Ectodermal cell (in vitro differentiated cells): ENCODE results near the gene CHST9.

ENCODE experiments used
- H3K27ac ChIP-seq: 2 replicates; pipeline ENCODE4 v1.7.0; 2013; ENCODE audit warnings: mild to moderate bottlenecking, low read depth, low read length; ENCODE audit not compliant: insufficient read depth, poor library complexity, severe bottlenecking
- H3K27me3 ChIP-seq: 2 replicates; pipeline ENCODE4 v1.7.0; 2013; ENCODE audit warnings: mild to moderate bottlenecking, low read length; ENCODE audit not compliant: insufficient read depth, control insufficient read depth, poor library complexity, severe bottlenecking
- H3K36me3 ChIP-seq: one replicate; pipeline ENCODE4 v1.7.0; 2013; ENCODE audit warnings: low read length; ENCODE audit not compliant: control insufficient read depth, insufficient read depth
- H3K4me1 ChIP-seq: one replicate; pipeline ENCODE4 v1.7.0; 2013; ENCODE audit warnings: low read length; ENCODE audit not compliant: control insufficient read depth, insufficient read depth
- H3K4me3 ChIP-seq: 2 replicates; pipeline ENCODE4 v1.7.0; 2013; ENCODE audit warnings: low read depth, low read length, control low read depth; ENCODE audit not compliant: insufficient read depth
- H3K9me3 ChIP-seq: 2 replicates; pipeline ENCODE4 v1.7.0; 2013; ENCODE audit warnings: mild to moderate bottlenecking, low read length, moderate library complexity; ENCODE audit not compliant: control insufficient read depth
- WGBS, 2 experiments: methylation state at CpG; one replicate each; pipeline ENCODE4 v1.1.7; 2013; ENCODE audit warnings: missing lambda C conversion rate in 2 of 2; 5-methylcytosine and 5-hydroxymethylcytosine counted together

The CHST9 gene

GRCh38 chr18:27061488-27062095 is 123.5 kb downstream of the CHST9 start:
- no peak overlapping the region for H3K27ac ChIP-seq
- H3K9me3 ChIP-seq: no peaks in the 10 kb centered on the region
- H3K4me3 ChIP-seq: no peak overlapping the region
- H3K27me3 ChIP-seq: no peaks in the 10 kb centered on the region
- WGBS, 2 experiments: 92 to 94% methylated on average over 7 of the region's 7 CpGs
- H3K36me3 ChIP-seq: no peaks in the 10 kb centered on the region
- no peaks in the 10 kb centered on the region for H3K4me1 ChIP-seq

GRCh38 chr18:27057519-27058234 is 127.4 kb downstream of the CHST9 start:
- Histone ChIP-seq H3K36me3 (no peaks in the 10 kb centered on the region), H3K9me3 (no peaks in the 10 kb centered on the region), H3K27ac (peak overlapping the region; percentile 39), H3K27me3 (no peaks in the 10 kb centered on the region), H3K4me1 (no peaks in the 10 kb centered on the region), H3K4me3 (no peak overlapping the region)
- 74 to 76% methylated on average over 10 to 11 of the region's 11 CpGs for WGBS, 2 experiments

DNA sequence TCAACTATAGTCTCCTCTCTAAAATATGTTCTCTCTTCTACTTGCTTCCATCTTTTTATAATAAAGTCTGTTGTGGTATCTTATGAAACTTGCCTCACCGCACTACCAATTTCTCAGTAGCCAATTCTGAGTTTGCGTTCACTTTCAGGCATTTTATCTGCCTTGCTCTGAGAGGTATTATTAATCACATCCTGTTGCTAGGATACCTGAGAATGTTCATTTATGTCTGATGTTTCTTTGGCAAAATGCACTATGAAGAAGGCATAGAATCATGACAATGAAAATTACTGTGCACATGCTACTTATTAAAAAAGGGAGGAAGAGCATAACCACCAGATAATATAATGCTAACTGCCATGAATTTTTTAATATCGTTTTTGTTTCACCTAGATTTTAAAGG is 130.2 kb downstream of the CHST9 start:
- no peaks in the 10 kb centered on the region for H3K4me1 ChIP-seq
- WGBS, 2 experiments: 96 to 100% methylated on average over 3 of the region's 3 CpGs
- H3K9me3 ChIP-seq: no peaks in the 10 kb centered on the region
- H3K27ac ChIP-seq: no peak overlapping the region
- H3K4me3 ChIP-seq: no peak overlapping the region
- H3K27me3 ChIP-seq: no peaks in the 10 kb centered on the region
- H3K36me3 ChIP-seq: no peaks in the 10 kb centered on the region

DNA sequence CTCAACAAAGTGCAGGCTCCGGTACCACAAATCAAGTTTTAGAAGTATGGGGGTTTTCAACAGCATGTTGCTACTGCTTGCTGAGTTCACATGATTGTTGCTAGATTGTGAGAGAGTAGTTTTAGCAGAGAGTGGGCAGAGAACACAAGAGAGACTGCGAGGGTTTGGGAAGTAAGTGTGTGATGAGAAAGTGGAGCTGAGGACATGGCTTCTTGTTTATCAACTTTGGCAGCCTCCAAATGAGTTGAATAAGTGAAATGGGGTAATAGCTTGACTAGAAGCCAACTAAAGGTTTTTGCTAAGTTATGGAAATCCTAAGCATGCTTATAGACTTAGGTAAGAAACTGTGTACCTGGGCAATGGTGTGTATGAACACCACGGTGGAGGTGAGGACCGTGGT is 135.1 kb downstream of the CHST9 start:
- Histone ChIP-seq H3K27ac (no peak overlapping the region), H3K36me3 (no peaks in the 10 kb centered on the region), H3K27me3 (no peaks in the 10 kb centered on the region), H3K9me3 (no peaks in the 10 kb centered on the region), H3K4me3 (no peak overlapping the region), H3K4me1 (no peaks in the 10 kb centered on the region)
- 94 to 97% methylated on average over 4 of the region's 4 CpGs for WGBS, 2 experiments

DNA sequence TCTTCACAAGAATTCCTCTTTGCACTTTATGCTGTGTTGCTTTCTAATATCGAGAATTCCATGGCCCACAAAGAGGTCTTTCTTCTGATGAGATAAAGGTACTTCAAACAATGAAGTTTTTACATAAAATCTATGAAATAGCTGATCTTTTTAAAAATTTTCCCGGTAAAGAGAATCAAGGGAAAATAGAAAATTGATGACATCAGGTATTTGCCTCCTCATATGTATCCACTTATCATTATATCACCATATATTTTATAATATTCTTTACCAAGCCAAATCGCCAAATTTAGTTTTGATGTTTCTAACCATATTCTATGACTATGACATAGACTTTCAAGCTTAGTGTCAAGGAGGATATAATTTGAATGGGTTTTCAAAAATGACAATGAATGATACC is 139.8 kb downstream of the CHST9 start:
- no peaks in the 10 kb centered on the region for H3K4me1 ChIP-seq
- H3K36me3 ChIP-seq: no peaks in the 10 kb centered on the region
- no peak overlapping the region for H3K27ac ChIP-seq
- WGBS, 2 experiments: 91 to 100% methylated on average over 1 to 3 of the region's 3 CpGs
- no peaks in the 10 kb centered on the region for H3K27me3 ChIP-seq
- H3K4me3 ChIP-seq: no peak overlapping the region
- H3K9me3 ChIP-seq: no peaks in the 10 kb centered on the region

DNA sequence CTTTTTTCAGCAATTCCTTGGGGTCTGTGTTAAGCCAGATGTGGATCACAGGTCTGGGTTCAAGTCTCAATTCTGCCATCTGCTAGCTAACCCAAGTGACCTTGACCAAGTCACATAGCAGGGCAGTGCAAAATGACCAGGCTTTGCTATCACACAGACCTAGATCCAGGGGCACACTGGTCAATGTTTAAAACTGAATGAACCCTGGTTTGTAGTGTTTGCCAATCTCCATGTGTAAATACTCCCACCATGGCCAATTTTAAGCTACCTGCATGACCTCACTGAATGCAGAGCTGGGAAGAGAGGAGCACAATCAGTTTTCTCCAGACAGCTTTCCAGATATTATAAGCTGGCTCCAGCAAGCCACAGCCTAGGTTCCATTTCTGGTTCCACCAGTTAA is 142.9 kb downstream of the CHST9 start:
- Histone ChIP-seq H3K36me3 (no peaks in the 10 kb centered on the region), H3K4me3 (no peak overlapping the region), H3K27ac (no peak overlapping the region)

DNA sequence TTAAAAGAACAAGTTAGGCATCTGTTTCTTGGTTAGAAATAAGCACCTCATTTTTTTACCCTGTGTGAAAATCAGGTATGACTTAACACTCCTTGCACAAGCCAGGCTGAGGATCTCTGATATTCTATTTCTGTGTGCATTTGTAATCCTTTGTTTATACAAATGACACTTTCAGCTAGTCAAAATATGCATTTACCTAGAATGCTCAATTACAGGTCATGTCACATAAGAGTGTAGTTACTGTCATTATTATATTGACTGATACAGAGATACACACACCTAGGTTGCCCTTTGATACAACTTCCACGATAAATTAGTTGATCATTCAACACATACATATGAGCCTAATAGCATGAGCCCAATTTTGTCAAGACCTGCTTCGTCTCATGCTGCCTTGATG is 144.3 kb downstream of the CHST9 start:
- WGBS, 2 experiments: 94% methylated on average over 2 of the region's 2 CpGs
- no peaks in the 10 kb centered on the region for H3K4me1 ChIP-seq

More for the DNA sequence above, 142.9 kb downstream of the CHST9 start:
- H3K27me3 ChIP-seq: no peaks in the 10 kb centered on the region
- H3K4me1 ChIP-seq: no peaks in the 10 kb centered on the region
- H3K9me3 ChIP-seq: no peaks in the 10 kb centered on the region

DNA sequence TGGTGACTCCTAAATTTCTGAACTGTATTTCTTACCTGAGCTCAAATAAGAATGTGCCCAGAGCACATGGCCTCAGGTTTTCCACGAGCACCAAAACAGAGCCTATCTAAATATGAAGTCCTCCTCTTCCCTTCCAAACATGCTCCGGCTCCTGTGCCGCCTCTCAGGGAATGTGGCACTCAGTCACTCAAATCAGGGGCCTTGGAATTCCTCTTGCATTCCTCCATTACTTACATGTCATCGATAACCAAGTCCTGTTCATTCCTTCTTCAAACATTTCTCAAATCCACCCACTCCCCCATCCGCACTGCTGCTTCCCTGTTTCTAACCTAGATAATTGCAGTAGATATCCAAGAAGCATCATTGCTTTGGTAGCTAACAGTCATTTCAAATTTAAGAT is 151.4 kb downstream of the CHST9 start:
- Histone ChIP-seq H3K4me3 (no peak overlapping the region), H3K27me3 (no peaks in the 10 kb centered on the region), H3K36me3 (no peaks in the 10 kb centered on the region), H3K9me3 (no peaks in the 10 kb centered on the region), H3K4me1 (peaks cover 7% of the 10 kb centered on the region), H3K27ac (no peak overlapping the region)
- WGBS, 2 experiments: 88 to 93% methylated on average over 5 of the region's 5 CpGs

More for the DNA sequence above, 144.3 kb downstream of the CHST9 start:
- H3K36me3 ChIP-seq: no peaks in the 10 kb centered on the region
- no peaks in the 10 kb centered on the region for H3K27me3 ChIP-seq
- no peak overlapping the region for H3K27ac ChIP-seq
- H3K9me3 ChIP-seq: no peaks in the 10 kb centered on the region
- H3K4me3 ChIP-seq: no peak overlapping the region

GRCh38 chr18:27030421-27030820 is 154.7 kb downstream of the CHST9 start:
- no peak overlapping the region for H3K27ac ChIP-seq
- no peaks in the 10 kb centered on the region for H3K36me3 ChIP-seq
- no peak overlapping the region for H3K4me3 ChIP-seq
- no peaks in the 10 kb centered on the region for H3K9me3 ChIP-seq
- 90 to 92% methylated on average over 9 of the region's 9 CpGs for WGBS, 2 experiments
- H3K27me3 ChIP-seq: no peaks in the 10 kb centered on the region
- peaks cover 7% of the 10 kb centered on the region for H3K4me1 ChIP-seq

GRCh38 chr18:27022477-27022876 is 162.6 kb downstream of the CHST9 start:
- Histone ChIP-seq H3K4me1 (no peaks in the 10 kb centered on the region), H3K27me3 (no peaks in the 10 kb centered on the region), H3K36me3 (no peaks in the 10 kb centered on the region), H3K27ac (no peak overlapping the region), H3K9me3 (no peaks in the 10 kb centered on the region), H3K4me3 (no peak overlapping the region)
- 59 to 61% methylated on average over 3 of the region's 3 CpGs for WGBS, 2 experiments
